ENCODE measurements around the gene HIVEP2. TPM values are rescaled to one million over a fixed set of nuclear protein-coding genes. Genes with fewer than 3 reads are reported as not detected.

HIVEP2 gene
- total RNA-seq, 3 donors from 2014 or later (not counting 1 experiment from before 2014, with no cell fraction given) = 14.6 to 21.6 (median 18.7) TPM

- 29% methylated on average over 3 of the region's 5 CpGs for WGBS (ENCODE audit: insufficient coverage)
- H3K4me3 ChIP-seq (ENCODE audit: low read length) = peak overlapping the region; percentile 93
- Mint-ChIP-seq H3K27me3 (ENCODE audit: low read depth in 2 of 2) (no peaks in the 10 kb centered on the region), H3K36me3 (no peaks in the 10 kb centered on the region), H3K9me3 (no peaks in the 10 kb centered on the region), H3K4me3 (peak overlapping the region; percentile 95), H3K27ac (peak overlapping the region; percentile 94 to 95), H3K4me1 (peaks cover 41 to 46% of the 10 kb centered on the region in 2 donors)
- H3K4me1 ChIP-seq (ENCODE audit: control insufficient read depth, insufficient read depth, low read length) = peaks cover 6% of the 10 kb centered on the region
- DNase-seq (peak in 1 of 2 donors; percentile 74), ATAC-seq (peak in 1 of 3 donors; percentile 19)
- peak overlapping the region; percentile 100 for H3K27ac ChIP-seq (ENCODE audit: low read length)
- no peaks in the 10 kb centered on the region for H3K27me3 ChIP-seq (ENCODE audit: control insufficient read depth, insufficient read depth, low read length)
- intact Hi-C loops (cut with micrococcal nuclease) = loop anchor here (1.0 kb wide), 1 partner anchor 15 kb away; no protein-coding TSS in a partner anchor
- no peaks in the 10 kb centered on the region for H3K9me3 ChIP-seq (ENCODE audit: control insufficient read depth, insufficient read depth, low read length)
- TF ChIP-seq CTCF (IDR thresholded peaks at IDR 0.05) = no peak
- no peaks in the 10 kb centered on the region for H3K36me3 ChIP-seq (ENCODE audit: control insufficient read depth, insufficient read depth, low read length)
Observed at GRCh38 chr6:142927904-142928303, 17.1 kb downstream of the HIVEP2 start.

GRCh38 chr6:142927271-142927580 lies 17.8 kb downstream of the HIVEP2 start:
- H3K36me3 Mint-ChIP-seq = no peaks in the 10 kb centered on the region
- no peaks in the 10 kb centered on the region for H3K9me3 Mint-ChIP-seq
- no peaks in the 10 kb centered on the region for H3K36me3 ChIP-seq (ENCODE audit: control insufficient read depth, insufficient read depth, low read length)
- peak overlapping the region; percentile 94 to 95 for H3K27ac Mint-ChIP-seq
- no peak for TF ChIP-seq CTCF (IDR thresholded peaks at IDR 0.05)
- peak overlapping the region; percentile 100 for H3K27ac ChIP-seq (ENCODE audit: low read length)
- H3K4me1 ChIP-seq (ENCODE audit: control insufficient read depth, insufficient read depth, low read length) = peaks cover 6% of the 10 kb centered on the region
- no peaks in the 10 kb centered on the region for H3K27me3 Mint-ChIP-seq (ENCODE audit: low read depth in 2 of 2)
- H3K4me3 Mint-ChIP-seq = peak overlapping the region; percentile 95
- H3K9me3 ChIP-seq (ENCODE audit: control insufficient read depth, insufficient read depth, low read length) = no peaks in the 10 kb centered on the region
- DNase-seq = peak in 1 of 2 donors; percentile 46
- H3K27me3 ChIP-seq (ENCODE audit: control insufficient read depth, insufficient read depth, low read length) = no peaks in the 10 kb centered on the region
- H3K4me1 Mint-ChIP-seq = peaks cover 37 to 39% of the 10 kb centered on the region in 2 donors
- WGBS (ENCODE audit: insufficient coverage) = 3% methylated on average over 6 of the region's 7 CpGs
- H3K4me3 ChIP-seq (ENCODE audit: low read length) = peak overlapping the region; percentile 93
- intact Hi-C loops (cut with micrococcal nuclease) = no loop called here
- ATAC-seq = no peak

- intact Hi-C loops (cut with micrococcal nuclease) = loop anchor here (1.0 kb wide), 1 partner anchor 11 kb away; no protein-coding TSS in a partner anchor
- Mint-ChIP-seq H3K36me3 (no peaks in the 10 kb centered on the region), H3K27me3 (ENCODE audit: low read depth in 2 of 2) (no peaks in the 10 kb centered on the region), H3K9me3 (no peaks in the 10 kb centered on the region), H3K27ac (peak overlapping the region; percentile 94 to 95), H3K4me3 (peak overlapping the region; percentile 95), H3K4me1 (peaks cover 34% of the 10 kb centered on the region in 2 donors)
- under 1% methylated on average over 75 of the region's 75 CpGs for WGBS (ENCODE audit: insufficient coverage)
- no peak for TF ChIP-seq CTCF (IDR thresholded peaks at IDR 0.05)
- peaks cover 6% of the 10 kb centered on the region for H3K4me1 ChIP-seq (ENCODE audit: control insufficient read depth, insufficient read depth, low read length)
- peak; percentile 83 to 93 (median 89) for ATAC-seq
- no peaks in the 10 kb centered on the region for H3K27me3 ChIP-seq (ENCODE audit: control insufficient read depth, insufficient read depth, low read length)
- H3K9me3 ChIP-seq (ENCODE audit: control insufficient read depth, insufficient read depth, low read length) = no peaks in the 10 kb centered on the region
- H3K4me3 ChIP-seq (ENCODE audit: low read length) = peak overlapping the region; percentile 93
- peak; percentile 76 to 90 for DNase-seq
- H3K36me3 ChIP-seq (ENCODE audit: control insufficient read depth, insufficient read depth, low read length) = no peaks in the 10 kb centered on the region
- peak overlapping the region; percentile 100 for H3K27ac ChIP-seq (ENCODE audit: low read length)
Observed at GRCh38 chr6:142926494-142927270, 18.3 kb downstream of the HIVEP2 start.

All from natural killer cell (primary cell).